Measurements from ENCODE around the gene ARHGEF19. TPM values are rescaled to one million over a fixed set of nuclear protein-coding genes. Genes with fewer than 3 reads are reported as not detected.

The ARHGEF19 gene
- total RNA-seq, 2 donors from 2014 or later = 14.8 to 17.5 TPM

- Mint-ChIP-seq H3K9me3 (no peaks in the 10 kb centered on the region), H3K27ac (no peak overlapping the region), H3K4me1 (peaks cover 10% of the 10 kb centered on the region), H3K27me3 (ENCODE audit: insufficient read depth) (no peaks in the 10 kb centered on the region), H3K4me3 (no peak overlapping the region), H3K36me3 (ENCODE audit: low read depth) (peaks cover 1% of the 10 kb centered on the region)
- Histone ChIP-seq H3K9me3 (ENCODE audit: control insufficient read depth, low read length) (no peaks in the 10 kb centered on the region), H3K27ac (ENCODE audit: low read depth, low read length) (no peak overlapping the region), H3K4me1 (ENCODE audit: control insufficient read depth, insufficient read depth, low read length) (peaks cover 5% of the 10 kb centered on the region), H3K36me3 (ENCODE audit: control insufficient read depth, insufficient read depth, low read length) (no peaks in the 10 kb centered on the region), H3K9ac (ENCODE audit: extremely low read depth, low read length, poor library complexity, severe bottlenecking) (no peak overlapping the region), H3K27me3 (ENCODE audit: control insufficient read depth, insufficient read depth, low read length, poor library complexity, severe bottlenecking) (no peaks in the 10 kb centered on the region), H3K4me3 (ENCODE audit: low read length) (no peak overlapping the region)
- no peak for DNase-seq
- no peak for TF ChIP-seq CTCF (conservative IDR thresholded peaks at IDR 0.05)
- WGBS, 2 experiments (ENCODE audit: insufficient coverage in 1 of 2, insufficient read length in 1 of 2) = 93% methylated on average over 2 of the region's 2 CpGs; no CpG with 5 or more reads in 1 of the 2 experiments
These were observed 22.9 kb upstream of the ARHGEF19 start for GRCh38 chr1:16235347-16235746.

- 94 to 100% methylated on average over 5 to 8 of the region's 8 CpGs for WGBS, 2 experiments (ENCODE audit: insufficient coverage in 1 of 2, insufficient read length in 1 of 2)
These were observed 21.0 kb upstream of the ARHGEF19 start for GRCh38 chr1:16233431-16233830.

GRCh38 chr1:16232316-16232710 is 19.9 kb upstream of the ARHGEF19 start:
- no peak for DNase-seq
- Histone ChIP-seq H3K36me3 (ENCODE audit: control insufficient read depth, insufficient read depth, low read length) (no peaks in the 10 kb centered on the region), H3K27me3 (ENCODE audit: control insufficient read depth, insufficient read depth, low read length, poor library complexity, severe bottlenecking) (peaks cover 22% of the 10 kb centered on the region), H3K9ac (ENCODE audit: extremely low read depth, low read length, poor library complexity, severe bottlenecking) (no peak overlapping the region), H3K4me3 (ENCODE audit: low read length) (no peak overlapping the region), H3K4me1 (ENCODE audit: control insufficient read depth, insufficient read depth, low read length) (peaks cover 1% of the 10 kb centered on the region), H3K9me3 (ENCODE audit: control insufficient read depth, low read length) (no peaks in the 10 kb centered on the region), H3K27ac (ENCODE audit: low read depth, low read length) (no peak overlapping the region)
- no peaks in the 10 kb centered on the region for H3K9me3 Mint-ChIP-seq
- H3K27ac Mint-ChIP-seq = no peak overlapping the region
- TF ChIP-seq CTCF (conservative IDR thresholded peaks at IDR 0.05) = no peak
- H3K27me3 Mint-ChIP-seq (ENCODE audit: insufficient read depth) = peaks cover 27% of the 10 kb centered on the region
- H3K36me3 Mint-ChIP-seq (ENCODE audit: low read depth) = peaks cover 1% of the 10 kb centered on the region
- H3K4me3 Mint-ChIP-seq = no peak overlapping the region
- WGBS, 2 experiments (ENCODE audit: insufficient coverage in 1 of 2, insufficient read length in 1 of 2) = 93 to 94% methylated on average over 4 to 5 of the region's 5 CpGs
- H3K4me1 Mint-ChIP-seq = peaks cover 19% of the 10 kb centered on the region

More at GRCh38 chr1:16233431-16233830, 21.0 kb upstream of the ARHGEF19 start:
- peaks cover 12% of the 10 kb centered on the region for H3K4me1 Mint-ChIP-seq
- no peak for TF ChIP-seq CTCF (conservative IDR thresholded peaks at IDR 0.05)
- Histone ChIP-seq H3K36me3 (ENCODE audit: control insufficient read depth, insufficient read depth, low read length) (no peaks in the 10 kb centered on the region), H3K27me3 (ENCODE audit: control insufficient read depth, insufficient read depth, low read length, poor library complexity, severe bottlenecking) (peaks cover 11% of the 10 kb centered on the region), H3K9ac (ENCODE audit: extremely low read depth, low read length, poor library complexity, severe bottlenecking) (no peak overlapping the region), H3K4me3 (ENCODE audit: low read length) (no peak overlapping the region), H3K4me1 (ENCODE audit: control insufficient read depth, insufficient read depth, low read length) (peaks cover 5% of the 10 kb centered on the region), H3K27ac (ENCODE audit: low read depth, low read length) (no peak overlapping the region), H3K9me3 (ENCODE audit: control insufficient read depth, low read length) (no peaks in the 10 kb centered on the region)
- DNase-seq = no peak
- H3K36me3 Mint-ChIP-seq (ENCODE audit: low read depth) = peaks cover 1% of the 10 kb centered on the region
- no peaks in the 10 kb centered on the region for H3K9me3 Mint-ChIP-seq
- peaks cover 16% of the 10 kb centered on the region for H3K27me3 Mint-ChIP-seq (ENCODE audit: insufficient read depth)
- H3K27ac Mint-ChIP-seq = no peak overlapping the region
- no peak overlapping the region for H3K4me3 Mint-ChIP-seq
